ENCODE results near the gene ANO1. TPM values are rescaled to one million over a fixed set of nuclear protein-coding genes. Genes with fewer than 3 reads are reported as not detected.

ANO1 gene
- total RNA-seq, 1 experiment from 2014 or later: not detected

GRCh38 chr11:70087446-70088167 is 9.5 kb downstream of the ANO1 start:
- no peak for DNase-seq (ENCODE audit: low spot score)
- in situ Hi-C loops (cut with HindIII; ENCODE audit: low sequenced_read_pairs): no loop called here

GRCh38 chr11:70088735-70089250 is 10.7 kb downstream of the ANO1 start:
- no peak for DNase-seq (ENCODE audit: low spot score)
- in situ Hi-C loops (cut with HindIII; ENCODE audit: low sequenced_read_pairs): no loop called here

- in situ Hi-C loops (cut with HindIII; ENCODE audit: low sequenced_read_pairs): no loop called here
- no peak for DNase-seq (ENCODE audit: low spot score)
Observed at GRCh38 chr11:70089631-70090030, 11.5 kb downstream of the ANO1 start.

GRCh38 chr11:70090961-70091381 is 12.9 kb downstream of the ANO1 start:
- DNase-seq (ENCODE audit: low spot score): no peak
- in situ Hi-C loops (cut with HindIII; ENCODE audit: low sequenced_read_pairs): no loop called here

- in situ Hi-C loops (cut with HindIII; ENCODE audit: low sequenced_read_pairs): no loop called here
- DNase-seq (ENCODE audit: low spot score): no peak
Observed at GRCh38 chr11:70091638-70092037, 13.5 kb downstream of the ANO1 start.

DNA sequence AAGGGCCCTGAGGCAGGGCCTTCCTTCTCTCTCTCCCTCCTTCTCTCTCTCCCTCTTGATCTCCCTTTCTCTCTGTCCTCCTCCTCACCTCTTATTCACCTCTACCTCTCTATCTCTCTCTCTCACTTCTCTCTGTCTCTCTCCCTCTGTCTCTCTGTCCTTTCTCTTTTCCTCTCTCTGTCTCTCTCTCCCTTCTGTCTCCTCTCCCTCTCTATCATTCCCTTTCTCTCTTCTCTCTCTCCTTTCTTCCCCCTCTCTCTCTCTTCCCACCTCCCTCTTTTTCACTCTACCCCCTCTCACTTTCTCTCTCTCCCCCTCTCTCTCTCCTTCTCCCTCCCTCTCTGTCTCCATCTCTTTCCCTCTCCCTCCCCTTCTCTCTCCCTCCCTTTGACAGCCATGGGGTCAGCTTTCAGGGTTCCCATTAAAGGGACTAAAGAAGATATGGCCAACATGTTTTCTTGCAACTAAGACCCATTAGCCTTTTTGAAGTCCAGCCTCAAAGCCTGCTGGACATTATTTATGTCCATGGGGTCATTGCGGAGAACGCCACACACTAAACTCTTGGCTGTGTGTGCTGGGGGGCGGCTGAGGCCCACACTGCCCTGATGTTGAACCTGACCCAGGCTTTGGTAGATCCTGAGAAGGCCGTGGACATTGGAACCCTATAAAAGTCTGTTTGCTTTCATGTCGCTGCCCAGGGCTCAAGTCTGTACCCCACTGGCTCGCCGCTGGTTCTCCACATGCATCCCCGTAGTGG is 15.0 kb downstream of the ANO1 start:
- no peak for DNase-seq (ENCODE audit: low spot score)
- in situ Hi-C loops (cut with HindIII; ENCODE audit: low sequenced_read_pairs): no loop called here

DNA sequence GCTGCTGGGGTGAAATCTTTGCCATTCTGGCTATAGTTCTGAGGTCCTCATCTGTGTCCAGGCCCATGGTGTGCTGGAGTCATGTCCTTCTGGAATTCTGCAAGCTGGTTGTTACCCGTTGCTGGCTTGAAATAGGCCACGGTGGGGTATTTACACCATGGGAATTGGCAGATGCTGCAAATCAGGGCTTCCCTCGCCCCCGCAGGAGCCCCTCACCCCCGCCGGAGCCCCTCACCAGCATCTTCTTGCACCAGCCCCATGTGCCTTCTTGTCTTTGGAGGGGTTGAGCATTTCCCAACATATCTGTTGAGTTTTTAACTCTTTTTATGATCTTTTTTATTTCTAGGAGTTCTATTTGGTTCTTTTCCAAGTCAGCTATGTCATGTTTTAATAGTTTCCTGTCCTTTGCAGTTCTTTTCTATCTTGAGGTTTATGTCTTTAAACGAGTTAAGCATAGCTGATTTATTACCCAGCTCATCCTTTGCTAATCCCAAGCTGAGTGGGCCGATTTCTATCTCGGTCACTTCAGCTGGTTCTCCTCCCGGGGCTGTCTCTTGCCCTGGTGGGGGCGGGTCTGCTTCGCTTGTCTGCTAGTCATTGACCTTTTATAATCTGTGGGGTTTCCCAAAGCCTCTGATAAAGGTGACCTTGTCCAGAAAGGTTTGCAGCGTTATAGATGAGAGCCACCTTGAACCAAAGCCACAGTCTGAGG is 17.6 kb downstream of the ANO1 start:
- DNase-seq (ENCODE audit: low spot score): no peak
- in situ Hi-C loops (cut with HindIII; ENCODE audit: low sequenced_read_pairs): no loop called here

- DNase-seq (ENCODE audit: low spot score): no peak
- in situ Hi-C loops (cut with HindIII; ENCODE audit: low sequenced_read_pairs): no loop called here
Observed at GRCh38 chr11:70097783-70098563, 19.9 kb downstream of the ANO1 start.

DNA sequence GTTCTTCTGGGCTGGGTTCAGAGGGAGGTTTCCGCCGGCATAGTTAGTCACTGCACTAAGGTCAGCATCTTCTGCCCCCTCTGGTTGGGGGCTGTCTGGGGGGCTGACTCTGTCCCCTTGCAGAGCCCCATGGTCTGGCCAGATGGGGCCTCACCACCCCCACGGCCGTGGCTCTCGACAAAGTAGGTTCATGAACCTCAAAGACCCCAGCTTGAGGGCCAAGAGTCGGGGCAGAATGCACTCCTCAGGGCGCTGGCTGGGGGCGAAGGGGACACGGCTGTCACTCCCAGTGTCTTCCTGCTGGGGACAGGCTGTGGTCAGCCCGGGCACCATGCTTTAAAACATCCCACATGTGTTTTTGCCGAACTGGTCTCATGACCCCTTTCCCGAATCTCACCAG is 20.8 kb downstream of the ANO1 start:
- in situ Hi-C loops (cut with HindIII; ENCODE audit: low sequenced_read_pairs): no loop called here
- no peak for DNase-seq (ENCODE audit: low spot score)

DNA sequence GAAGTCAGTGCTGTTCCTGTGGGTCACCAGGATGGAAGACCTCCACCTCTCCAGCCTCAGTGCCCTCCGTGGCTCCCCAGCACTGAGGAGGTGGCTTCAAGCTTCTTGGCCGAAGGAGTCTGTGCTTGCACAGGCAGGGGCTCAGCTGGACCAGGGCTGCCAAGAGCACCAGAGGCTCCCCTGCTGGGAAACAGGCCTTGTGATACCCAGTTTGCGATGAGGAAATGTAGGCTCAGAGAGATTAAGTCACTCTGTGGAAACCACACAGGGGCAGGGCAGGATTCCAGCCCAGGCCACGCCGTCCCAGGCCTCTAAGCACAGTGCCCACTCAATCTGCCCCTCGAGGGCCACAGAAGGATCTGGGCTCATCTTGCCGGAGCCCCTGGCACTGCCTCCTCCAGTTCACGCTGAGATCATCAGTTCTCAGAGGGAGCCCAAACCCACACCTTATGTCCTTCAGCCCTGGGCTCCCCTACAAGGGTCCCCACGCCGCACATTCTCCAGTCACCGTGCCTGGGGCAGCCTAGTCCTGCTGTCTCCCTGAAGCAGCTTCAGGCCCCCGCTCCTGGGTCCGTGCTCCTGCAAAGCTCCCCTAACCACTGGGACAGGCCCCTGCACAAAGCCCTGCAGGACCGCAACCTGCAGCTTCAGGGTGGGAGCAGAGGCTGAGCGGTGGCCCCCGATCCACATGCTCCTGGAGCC is 21.6 kb downstream of the ANO1 start:
- DNase-seq (ENCODE audit: low spot score): no peak
- in situ Hi-C loops (cut with HindIII; ENCODE audit: low sequenced_read_pairs): loop anchor here (10.0 kb wide), 1 partner anchor 85 kb away; no protein-coding TSS in a partner anchor

DNA sequence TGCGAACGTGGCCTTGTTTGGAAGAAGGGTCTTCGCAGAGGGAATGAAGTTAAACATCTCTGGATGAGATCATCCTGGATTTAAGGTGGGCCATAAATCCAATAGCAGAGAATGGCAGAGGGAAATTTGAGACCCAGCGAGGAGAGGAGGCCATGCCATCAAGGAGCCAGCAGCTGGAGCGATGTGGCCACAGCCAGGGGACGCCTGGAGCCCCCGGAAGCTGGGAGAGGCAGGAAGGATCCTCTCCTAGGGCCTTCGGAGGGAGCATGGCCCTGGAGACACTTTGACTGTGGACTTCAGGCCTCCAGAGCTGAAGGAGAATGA is 22.1 kb downstream of the ANO1 start:
- in situ Hi-C loops (cut with HindIII; ENCODE audit: low sequenced_read_pairs): loop anchor here (10.0 kb wide), 1 partner anchor 85 kb away; no protein-coding TSS in a partner anchor
- no peak for DNase-seq (ENCODE audit: low spot score)

DNA sequence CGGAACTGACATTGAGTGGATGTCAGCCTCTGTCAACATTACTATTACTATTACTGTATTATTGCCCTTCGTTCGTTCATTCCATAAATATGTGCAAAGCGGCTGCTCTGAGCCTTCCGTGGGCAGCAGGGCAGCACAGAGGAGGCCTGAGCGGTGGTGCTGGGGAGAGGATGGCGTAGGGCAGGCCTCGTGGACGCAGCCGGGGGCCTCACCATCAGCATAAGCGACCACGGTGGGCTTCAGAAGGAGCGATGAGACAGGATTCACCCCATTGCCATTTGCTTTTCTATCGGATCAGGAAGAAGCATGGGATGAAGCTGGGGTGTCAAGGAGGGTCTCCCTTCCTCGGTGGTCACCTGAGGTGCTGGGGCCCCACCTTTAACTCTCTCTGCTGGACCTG is 22.7 kb downstream of the ANO1 start:
- no peak for DNase-seq (ENCODE audit: low spot score)
- in situ Hi-C loops (cut with HindIII; ENCODE audit: low sequenced_read_pairs): loop anchor here (10.0 kb wide), 1 partner anchor 84 kb away; no protein-coding TSS in a partner anchor

GRCh38 chr11:70103256-70103975 is 25.3 kb downstream of the ANO1 start:
- in situ Hi-C loops (cut with HindIII; ENCODE audit: low sequenced_read_pairs): loop anchor here (10.0 kb wide), 1 partner anchor 81 kb away; no protein-coding TSS in a partner anchor
- no peak for DNase-seq (ENCODE audit: low spot score)

DNA sequence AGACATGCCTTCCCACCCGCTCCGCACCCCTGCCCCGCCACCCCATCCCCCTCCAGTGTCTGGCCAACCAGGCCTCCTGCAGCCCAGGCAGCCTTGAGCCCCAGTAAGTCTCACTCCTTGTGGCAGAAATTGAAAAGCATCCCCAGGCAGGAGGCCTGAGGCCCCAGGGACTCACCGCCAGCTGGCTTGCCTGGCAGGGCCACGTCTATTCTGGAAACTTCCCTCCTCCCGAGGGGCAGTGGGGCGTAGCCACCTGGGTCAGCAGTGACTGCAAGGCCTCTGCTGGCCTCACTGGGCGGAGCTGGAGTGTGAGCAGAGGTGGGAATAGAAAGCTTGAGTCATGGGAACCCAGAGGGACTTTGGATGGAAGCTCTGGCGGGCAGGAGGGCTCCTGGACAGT is 26.3 kb downstream of the ANO1 start:
- DNase-seq (ENCODE audit: low spot score): no peak
- in situ Hi-C loops (cut with HindIII; ENCODE audit: low sequenced_read_pairs): loop anchor here (10.0 kb wide), 1 partner anchor 80 kb away; no protein-coding TSS in a partner anchor

- in situ Hi-C loops (cut with HindIII; ENCODE audit: low sequenced_read_pairs): loop anchor here (10.0 kb wide), 1 partner anchor 80 kb away; no protein-coding TSS in a partner anchor
- DNase-seq (ENCODE audit: low spot score): no peak
Observed at GRCh38 chr11:70104961-70105360, 26.8 kb downstream of the ANO1 start.

GRCh38 chr11:70105369-70105754 is 27.2 kb downstream of the ANO1 start:
- in situ Hi-C loops (cut with HindIII; ENCODE audit: low sequenced_read_pairs): loop anchor here (10.0 kb wide), 1 partner anchor 79 kb away; no protein-coding TSS in a partner anchor
- no peak for DNase-seq (ENCODE audit: low spot score)

- in situ Hi-C loops (cut with HindIII; ENCODE audit: low sequenced_read_pairs): loop anchor here (10.0 kb wide), 1 partner anchor 79 kb away; no protein-coding TSS in a partner anchor
- no peak for DNase-seq (ENCODE audit: low spot score)
Observed at GRCh38 chr11:70105755-70106571, 27.8 kb downstream of the ANO1 start.

Data from G401 (cell line).